T-cell (primary cell): ENCODE results near the gene VIL1. TPM values are rescaled to one million over a fixed set of nuclear protein-coding genes. Genes with fewer than 3 reads are reported as not detected.
A peak's percentile ranks its signal among the peaks of the same experiment; 100 is the strongest.

Source experiments
- ATAC-seq, 4 experiments: fragments of 200-7000 bp in 3 of 4; fragments of 150-1000 bp in 1 of 4; cut with Tn5 transposase; replicated peaks in 1 of 4; 1 replicate in 3 of 4; 2 replicates in 1 of 4; pipeline ENCODE4 v1.10.0; 2021; ENCODE audit warnings: moderate library complexity in 3 of 4, mild to moderate bottlenecking in 2 of 4, moderate number of reproducible peaks in 1 of 4
- CTCF ChIA-PET, 2 donors: fragments of 300-600 bp; sonication (Branson Sonifier 250); formaldehyde crosslinking; loops; one replicate each; lab custom pipeline; 2022; ENCODE audit warnings: antibody characterized with exemption in 2 of 2; lab: Charles Lee
- POLR2A ChIA-PET, 2 donors: fragments of 300-600 bp; sonication (Branson Sonifier 250); formaldehyde crosslinking; loops; one replicate each; lab custom pipeline; 2022; ENCODE audit warnings: antibody characterized with exemption in 2 of 2; lab: Charles Lee
- DNase-seq, 35 experiments: peaks; one replicate each; pipeline versions ENCODE4 v3.0.0 to v3.0.0-alpha.2; 2013 to 2023
- H3K27ac ChIP-seq: one replicate; pipeline ENCODE4 v1.5.1; 2013; ENCODE audit warnings: low read length
- H3K27me3 ChIP-seq, 2 experiments: replicated peaks in 1 of 2; 1 replicate in 1 of 2; 2 replicates in 1 of 2; pipeline versions ENCODE4 v1.6.1 to v1.7.0; 2013; ENCODE audit warnings: low read length in 1 of 2, mixed read lengths in 1 of 2; ENCODE audit not compliant: control insufficient read depth in 2 of 2, insufficient read depth in 2 of 2; ENCODE audit errors: extremely low read depth in 1 of 2
- H3K36me3 ChIP-seq, 2 donors: 1 replicate in 1 of 2; 2 replicates in 1 of 2; pipeline versions ENCODE4 v1.6.1 to v1.7.0; 2013; ENCODE audit warnings: low read length in 1 of 2; ENCODE audit not compliant: control insufficient read depth in 2 of 2, insufficient read depth in 1 of 2; ENCODE audit errors: extremely low read depth in 1 of 2
- H3K4me1 ChIP-seq, 2 experiments: 1 replicate in 1 of 2; 2 replicates in 1 of 2; pipeline versions ENCODE4 v1.6.1 to v1.7.0; 2013; ENCODE audit warnings: low read length in 2 of 2, mixed read lengths in 1 of 2; ENCODE audit not compliant: insufficient read depth in 2 of 2, control insufficient read depth in 1 of 2; ENCODE audit errors: extremely low read depth in 1 of 2
- H3K4me3 ChIP-seq, 2 donors: 1 replicate in 1 of 2; 2 replicates in 1 of 2; pipeline versions ENCODE4 v1.5.1 to v1.7.0; 2013; ENCODE audit warnings: mild to moderate bottlenecking in 2 of 2, low read length in 1 of 2, moderate library complexity in 1 of 2; ENCODE audit not compliant: control insufficient read depth in 1 of 2; ENCODE audit errors: extremely low read depth in 1 of 2
- H3K9me3 ChIP-seq: 2 replicates; pipeline ENCODE4 v1.7.0; 2013
- H3K27ac Mint-ChIP-seq, 2 donors: one replicate each; pipeline ENCODE4 v1.8.0; 2020 to 2021; ENCODE audit warnings: mild to moderate bottlenecking in 2 of 2, mixed read lengths in 2 of 2
- H3K27me3 Mint-ChIP-seq, 2 donors: one replicate each; pipeline ENCODE4 v1.8.0; 2021 to 2022; ENCODE audit warnings: mixed read lengths in 2 of 2
- H3K36me3 Mint-ChIP-seq: one replicate; pipeline ENCODE4 v1.8.0; 2021; ENCODE audit warnings: mixed read lengths
- H3K4me1 Mint-ChIP-seq, 3 donors: one replicate each; pipeline ENCODE4 v1.8.0; 2020 to 2022; ENCODE audit warnings: mixed read lengths in 3 of 3, mild to moderate bottlenecking in 1 of 3
- H3K4me3 Mint-ChIP-seq, 3 donors: one replicate each; pipeline ENCODE4 v1.8.0; 2020 to 2022; ENCODE audit warnings: mild to moderate bottlenecking in 3 of 3, mixed read lengths in 3 of 3, moderate library complexity in 3 of 3
- H3K9me3 Mint-ChIP-seq, 3 donors: one replicate each; pipeline ENCODE4 v1.8.0; 2020 to 2022; ENCODE audit warnings: mixed read lengths in 3 of 3
- WGBS: methylation state at CpG from one replicate; pipeline ENCODE4 v1.1.5; 2013; ENCODE audit warnings: missing lambda C conversion rate; ENCODE audit not compliant: insufficient coverage; 5-methylcytosine and 5-hydroxymethylcytosine counted together
- total RNA-seq, 35 experiments: library from RNA in 6 of 35; stranded (reverse) in 6 of 35; fragments of 120-200 nt in 1 of 35; gene quantifications; one replicate each; pipeline versions ENCODE4 v1.2.1 to v1.2.4 and lab custom pipeline; 2013 to 2026

Gene VIL1
- total RNA-seq, 5 donors from 2014 or later (not counting 1 experiment from before 2014, with no cell fraction given), result 0.23 to 0.67 (median 0.51) TPM

- Mint-ChIP-seq H3K4me1 (peaks cover 0 to 4% (median 0%) of the 10 kb centered on the region in 3 donors), H3K36me3 (no peaks in the 10 kb centered on the region), H3K4me3 (no peak overlapping the region), H3K27me3 (peaks cover 0 to 11% of the 10 kb centered on the region in 2 donors), H3K9me3 (no peaks in the 10 kb centered on the region), H3K27ac (no peak overlapping the region)
- 81% methylated on average over 8 of the region's 10 CpGs for WGBS
- no peaks in the 10 kb centered on the region for H3K9me3 ChIP-seq
- no peak for ATAC-seq
- CTCF ChIA-PET, result interaction anchor here in 1 of 2 donors (0.6 kb wide), 1 partner anchor 91 kb away, joined by 3 read pairs; no protein-coding TSS in a partner anchor
- POLR2A ChIA-PET, result no interaction called here
- H3K36me3 ChIP-seq, result no peaks in the 10 kb centered on the region
- H3K4me3 ChIP-seq, result no peak overlapping the region
- peaks cover 0 to 2% of the 10 kb centered on the region in 2 experiments for H3K4me1 ChIP-seq
- DNase-seq, result no peak
- peaks cover 0 to 18% of the 10 kb centered on the region in 2 experiments for H3K27me3 ChIP-seq
- no peak overlapping the region for H3K27ac ChIP-seq
Measured at GRCh38 chr2:218431878-218432277, 13.0 kb downstream of the VIL1 start.

- H3K27ac Mint-ChIP-seq, result no peak overlapping the region
- peaks cover 0 to 11% of the 10 kb centered on the region in 2 donors for H3K27me3 Mint-ChIP-seq
- ChIA-PET POLR2A (no interaction called here), CTCF (no interaction called here)
- WGBS, result 94% methylated on average over 4 of the region's 8 CpGs
- DNase-seq (peak in 1 of 35 experiments; percentile 5), ATAC-seq (no peak)
- no peaks in the 10 kb centered on the region for H3K9me3 Mint-ChIP-seq
- H3K4me1 Mint-ChIP-seq, result peaks cover 0 to 4% (median 0%) of the 10 kb centered on the region in 3 donors
- no peak overlapping the region for H3K4me3 ChIP-seq
- H3K36me3 Mint-ChIP-seq, result no peaks in the 10 kb centered on the region
- no peaks in the 10 kb centered on the region for H3K36me3 ChIP-seq
- H3K4me3 Mint-ChIP-seq, result no peak overlapping the region
- H3K4me1 ChIP-seq, result peaks cover 0 to 2% of the 10 kb centered on the region in 2 experiments
- no peaks in the 10 kb centered on the region for H3K9me3 ChIP-seq
- H3K27me3 ChIP-seq, result peaks cover 0 to 18% of the 10 kb centered on the region in 2 experiments
- H3K27ac ChIP-seq, result no peak overlapping the region
Measured at GRCh38 chr2:218432676-218433365, 13.9 kb downstream of the VIL1 start.

- ChIA-PET CTCF (no interaction called here), POLR2A (interaction anchor here in 1 of 2 donors (0.7 kb wide), 1 partner anchor 218 kb away, joined by 5 read pairs; no protein-coding TSS in a partner anchor)
- ATAC-seq (no peak), DNase-seq (no peak)
- peaks cover 0 to 11% of the 10 kb centered on the region in 2 donors for H3K27me3 Mint-ChIP-seq
- H3K4me3 Mint-ChIP-seq, result no peak overlapping the region
- no peak overlapping the region for H3K27ac ChIP-seq
- H3K36me3 ChIP-seq, result no peaks in the 10 kb centered on the region
- H3K4me1 ChIP-seq, result peaks cover 0 to 2% of the 10 kb centered on the region in 2 experiments
- H3K36me3 Mint-ChIP-seq, result no peaks in the 10 kb centered on the region
- H3K9me3 Mint-ChIP-seq, result no peaks in the 10 kb centered on the region
- peaks cover 0 to 4% (median 0%) of the 10 kb centered on the region in 3 donors for H3K4me1 Mint-ChIP-seq
- no peaks in the 10 kb centered on the region for H3K9me3 ChIP-seq
- H3K27ac Mint-ChIP-seq, result no peak overlapping the region
- WGBS, result 85% methylated on average over 6 of the region's 9 CpGs
- H3K27me3 ChIP-seq, result peaks cover 0 to 13% of the 10 kb centered on the region in 2 experiments
- no peak overlapping the region for H3K4me3 ChIP-seq
Measured at GRCh38 chr2:218434456-218434855, 15.5 kb downstream of the VIL1 start.

- Mint-ChIP-seq H3K27me3 (peaks cover 0 to 9% of the 10 kb centered on the region in 2 donors), H3K27ac (no peak overlapping the region), H3K36me3 (no peaks in the 10 kb centered on the region), H3K9me3 (no peaks in the 10 kb centered on the region), H3K4me3 (no peak overlapping the region), H3K4me1 (peaks cover 0 to 4% (median 0%) of the 10 kb centered on the region in 3 donors)
- Histone ChIP-seq H3K27me3 (peaks cover 0 to 8% of the 10 kb centered on the region in 2 experiments), H3K4me1 (no peaks in the 10 kb centered on the region), H3K27ac (no peak overlapping the region), H3K4me3 (no peak overlapping the region), H3K9me3 (no peaks in the 10 kb centered on the region), H3K36me3 (no peaks in the 10 kb centered on the region)
- CTCF ChIA-PET, result no interaction called here
- ATAC-seq (no peak), DNase-seq (no peak)
- WGBS, result 75% methylated on average over 3 of the region's 11 CpGs
- POLR2A ChIA-PET, result no interaction called here
Measured at GRCh38 chr2:218435003-218435982, 16.4 kb downstream of the VIL1 start.

- ATAC-seq, result no peak
- Histone ChIP-seq H3K27me3 (peaks cover 0 to 7% of the 10 kb centered on the region in 2 experiments), H3K36me3 (no peaks in the 10 kb centered on the region), H3K4me3 (no peak overlapping the region), H3K9me3 (no peaks in the 10 kb centered on the region), H3K27ac (no peak overlapping the region), H3K4me1 (no peaks in the 10 kb centered on the region)
- Mint-ChIP-seq H3K9me3 (no peaks in the 10 kb centered on the region), H3K27ac (no peak overlapping the region), H3K36me3 (no peaks in the 10 kb centered on the region), H3K4me3 (no peak overlapping the region), H3K27me3 (peaks cover 0 to 5% of the 10 kb centered on the region in 2 donors), H3K4me1 (peaks cover 0 to 4% (median 0%) of the 10 kb centered on the region in 3 donors)
- WGBS, result 80% methylated on average over 1 of the region's 5 CpGs
- CTCF ChIA-PET, result no interaction called here
- DNase-seq, result no peak
- POLR2A ChIA-PET, result no interaction called here
Measured at GRCh38 chr2:218436992-218437391, 18.1 kb downstream of the VIL1 start.

GRCh38 chr2:218437969-218438368 is 19.0 kb downstream of the VIL1 start:
- H3K4me1 ChIP-seq, result no peaks in the 10 kb centered on the region
- Mint-ChIP-seq H3K36me3 (no peaks in the 10 kb centered on the region), H3K27me3 (no peaks in the 10 kb centered on the region), H3K4me3 (no peak overlapping the region), H3K27ac (no peak overlapping the region), H3K9me3 (no peaks in the 10 kb centered on the region), H3K4me1 (no peaks in the 10 kb centered on the region)
- ChIA-PET POLR2A (no interaction called here), CTCF (no interaction called here)
- no peak for ATAC-seq
- H3K27me3 ChIP-seq, result no peaks in the 10 kb centered on the region
- H3K36me3 ChIP-seq, result no peaks in the 10 kb centered on the region
- no CpG with 5 or more reads among the region's 1 CpG for WGBS
- DNase-seq, result no peak
- no peaks in the 10 kb centered on the region for H3K9me3 ChIP-seq
- no peak overlapping the region for H3K4me3 ChIP-seq
- no peak overlapping the region for H3K27ac ChIP-seq
